HepG2 (cell line): ENCODE data around the gene SGMS1.

Experiments
- CTCF ChIP-seq: sonication (generic); formaldehyde crosslinking; IDR thresholded peaks from 2 replicates; pipeline ENCODE4 v1.5.0; 2020; ENCODE audit warnings: mild to moderate bottlenecking, missing genetic modification reagents, moderate library complexity
- EZH2 ChIP-seq: conservative IDR thresholded peaks from 2 replicates; pipeline ENCODE4 v1.6.1; 2012; ENCODE audit warnings: mild to moderate bottlenecking, low read depth, low read length, moderate library complexity
- MAX ChIP-seq: IDR thresholded peaks from 2 replicates; pipeline ENCODE4 v1.6.1; 2012; ENCODE audit warnings: inconsistent platforms
- MED13 ChIP-seq: sonication (generic); formaldehyde crosslinking; IDR thresholded peaks from 2 replicates; pipeline ENCODE4 v1.5.0; 2020; ENCODE audit warnings: missing genetic modification reagents
- NR2F6 ChIP-seq, 2 experiments: IDR thresholded peaks; 2 replicates each; pipeline ENCODE4 v1.6.1; 2016; ENCODE audit warnings: antibody characterized with exemption in 1 of 2, mild to moderate bottlenecking in 1 of 2
- PAX8 ChIP-seq: sonication (generic); formaldehyde crosslinking; IDR thresholded peaks from 2 replicates; pipeline ENCODE4 v1.8.0; 2022; ENCODE audit warnings: mild to moderate bottlenecking, missing genetic modification reagents, borderline replicate concordance
- PHF8 ChIP-seq: sonication (generic); formaldehyde crosslinking; IDR thresholded peaks from 2 replicates; pipeline ENCODE4 v1.5.0; 2020; ENCODE audit warnings: missing genetic modification reagents
- POLR2A ChIP-seq, 2 experiments: IDR thresholded peaks; 2 replicates each; pipeline ENCODE4 v1.6.1; 2011; ENCODE audit warnings: low read depth in 2 of 2, low read length in 2 of 2, mild to moderate bottlenecking in 1 of 2, moderate library complexity in 1 of 2; ENCODE audit not compliant: insufficient read depth in 1 of 2
- SMC3 ChIP-seq: IDR thresholded peaks from 2 replicates; pipeline ENCODE4 v1.6.1; 2011; ENCODE audit warnings: low read length, improper control_type of control experiment
- U2AF1 ChIP-seq: fragments of 200-400 bp; formaldehyde crosslinking; optimal IDR thresholded peaks from 2 replicates; pipeline ENCODE3; 2017; ENCODE audit warnings: mild to moderate bottlenecking, low read depth, low read length
- ZNF354B ChIP-seq: sonication (generic); formaldehyde crosslinking; IDR thresholded peaks from 2 replicates; pipeline ENCODE4 v1.8.0; 2022; ENCODE audit warnings: mild to moderate bottlenecking, missing genetic modification reagents

- TF ChIP-seq ZNF354B (CRISPR knock-in tag) (no peak), SMC3 (no peak), U2AF1 (no peak), PAX8 (CRISPR knock-in tag) (no peak), EZH2 (no peak), POLR2A (IDR thresholded peaks at IDR 0.05; ENCODE audit: insufficient read depth in 1 of 2, low read depth in 2 of 2, low read length in 2 of 2) (no peak), NR2F6 (IDR thresholded peaks at IDR 0.05) (no peak), NR2F6 (CRISPR knock-in tag; IDR thresholded peaks at IDR 0.05) (no peak), PHF8 (CRISPR knock-in tag) (no peak), MED13 (no peak), MAX (no peak), CTCF (CRISPR knock-in tag) (no peak)
Measured at GRCh38 chr10:50343702-50344331, 279.9 kb downstream of the SGMS1 start.
